Chondrocyte (in vitro differentiated cells): ENCODE measurements around the gene RAB41. TPM values are rescaled to one million over a fixed set of nuclear protein-coding genes. Genes with fewer than 3 reads are reported as not detected.

Experiments
- DNase-seq: peaks from one replicate; pipeline ENCODE4 v3.0.0; 2021; ENCODE audit warnings: mixed read lengths, low spot score
- H3K27ac Mint-ChIP-seq: one replicate; pipeline ENCODE4 v1.8.0; 2021; ENCODE audit warnings: mild to moderate bottlenecking, moderate library complexity, mixed read lengths; ENCODE audit not compliant: unreplicated experiment
- H3K27me3 Mint-ChIP-seq: 2 replicates; pipeline ENCODE4 v1.8.0; 2021; ENCODE audit warnings: low read depth, mixed read lengths
- H3K36me3 Mint-ChIP-seq: 2 replicates; pipeline ENCODE4 v1.8.0; 2021; ENCODE audit warnings: low read depth, mixed read lengths
- H3K4me1 Mint-ChIP-seq: 2 replicates; pipeline ENCODE4 v1.8.0; 2021; ENCODE audit warnings: low read depth, mild to moderate bottlenecking, mixed read lengths
- H3K4me3 Mint-ChIP-seq: one replicate; pipeline ENCODE4 v1.8.0; 2021; ENCODE audit warnings: mild to moderate bottlenecking, moderate library complexity, mixed read lengths; ENCODE audit not compliant: unreplicated experiment
- H3K9me3 Mint-ChIP-seq: 2 replicates; pipeline ENCODE4 v1.8.0; 2021; ENCODE audit warnings: low read depth, mixed read lengths
- CTCF ChIP-seq: fragments of 200-600 bp; sonication (generic); IDR thresholded peaks from 2 replicates; pipeline ENCODE4 v1.5.0; 2021; ENCODE audit warnings: antibody characterized with exemption, mild to moderate bottlenecking, moderate library complexity
- total RNA-seq: library from RNA; stranded (reverse); gene quantifications from 3 replicates; pipeline ENCODE4 v1.2.1, GENCODE V29; 2021

RAB41 gene
- total RNA-seq, 1 donor from 2014 or later, result not detected

- TF ChIP-seq CTCF, result no peak
- Mint-ChIP-seq H3K36me3 (no peaks in the 10 kb centered on the region), H3K9me3 (peaks cover 3% of the 10 kb centered on the region), H3K27me3 (no peaks in the 10 kb centered on the region), H3K4me1 (peaks cover 16% of the 10 kb centered on the region), H3K4me3 (peak within 1 kb of the TSS; percentile 88), H3K27ac (peak within 1 kb of the TSS; percentile 74)
- no peak for DNase-seq
These were observed 8.1 kb downstream of the RAB41 start, which contains the start of the genes KIF4A and PDZD11 for GRCh38 chrX:70289793-70290770. Gene KIF4A, plus strand, starts transcription at chrX:70290104. Its CDS starts 355 bp downstream, at chrX:70290459. Gene PDZD11, minus strand, starts transcription at chrX:70289927. Its CDS starts 586 bp downstream, at chrX:70289341.

- peak; percentile 33 for TF ChIP-seq CTCF
- Mint-ChIP-seq H3K27me3 (no peaks in the 10 kb centered on the region), H3K4me3 (no peak overlapping the region), H3K4me1 (peaks cover 16% of the 10 kb centered on the region), H3K36me3 (no peaks in the 10 kb centered on the region), H3K27ac (no peak overlapping the region), H3K9me3 (peaks cover 3% of the 10 kb centered on the region)
- no peak for DNase-seq
These were observed 10.8 kb downstream of the RAB41 start for GRCh38 chrX:70292788-70293187.

GRCh38 chrX:70293621-70294020 is 11.6 kb downstream of the RAB41 start:
- Mint-ChIP-seq H3K36me3 (no peaks in the 10 kb centered on the region), H3K27ac (no peak overlapping the region), H3K27me3 (no peaks in the 10 kb centered on the region), H3K4me1 (peaks cover 16% of the 10 kb centered on the region), H3K4me3 (no peak overlapping the region), H3K9me3 (no peaks in the 10 kb centered on the region)
- no peak for DNase-seq
- TF ChIP-seq CTCF, result no peak

DNA sequence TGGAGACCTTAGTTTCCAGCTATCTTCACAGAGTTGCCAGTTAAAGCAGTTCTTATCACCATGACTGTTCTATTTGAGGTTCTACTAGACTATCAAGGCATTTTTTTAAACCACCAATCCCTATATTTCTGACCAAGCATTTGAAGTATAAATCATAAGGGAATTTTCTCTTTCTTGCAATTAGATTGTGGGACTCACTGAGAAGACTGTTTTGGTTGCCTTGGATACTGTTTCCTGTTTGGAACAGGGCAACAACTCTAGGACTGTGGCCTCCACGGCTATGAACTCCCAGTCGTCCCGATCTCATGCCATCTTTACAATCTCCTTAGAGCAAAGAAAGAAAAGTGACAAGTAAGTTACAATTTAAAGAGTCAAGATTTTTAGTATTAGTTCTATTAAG is 19.7 kb downstream of the RAB41 start:
- no peak for DNase-seq
- Mint-ChIP-seq H3K27ac (peak overlapping the region; percentile 69), H3K4me3 (no peak overlapping the region), H3K36me3 (no peaks in the 10 kb centered on the region), H3K9me3 (peaks cover 3% of the 10 kb centered on the region), H3K27me3 (no peaks in the 10 kb centered on the region), H3K4me1 (no peaks in the 10 kb centered on the region)
- TF ChIP-seq CTCF, result no peak

GRCh38 chrX:70313503-70313902 is 31.5 kb downstream of the RAB41 start:
- Mint-ChIP-seq H3K36me3 (no peaks in the 10 kb centered on the region), H3K9me3 (peaks cover 10% of the 10 kb centered on the region), H3K27me3 (no peaks in the 10 kb centered on the region), H3K4me3 (no peak overlapping the region), H3K4me1 (no peaks in the 10 kb centered on the region), H3K27ac (no peak overlapping the region)
- TF ChIP-seq CTCF, result no peak
- DNase-seq, result no peak
